Left ventricle myocardium superior (tissue), 1 donor: ENCODE measurements around the gene FBXO5. TPM values are rescaled to one million over a fixed set of nuclear protein-coding genes. Genes with fewer than 3 reads are reported as not detected.
"Not testable (repeated sequence)": the region's sequence is repeated elsewhere in the genome, so short reads cannot be mapped to it uniquely, and the experiment has no call there.

ENCODE experiments used
- ATAC-seq: fragments of 200-7000 bp; cut with Tn5 transposase; one replicate; pipeline ENCODE4 v1.9.1; 2020; ENCODE audit warnings: mild to moderate bottlenecking, moderate library complexity
- DNase-seq: peaks from one replicate; pipeline ENCODE4 v3.0.0-alpha.2; 2020
- intact Hi-C: fragments of 100-400 bp; cut with micrococcal nuclease; formaldehyde crosslinking; loops from one replicate; pipeline ENCODE4 v1.11.0; 2022
- total RNA-seq: library from RNA; stranded (reverse); fragmentation: NEBNext Ultra II Directional; extraction: Animal tissue kit (Norgen Biotek cat#: 25700); gene quantifications from one replicate; pipeline ENCODE4 v1.2.1, GENCODE V29; 2021
- donor health status: DM: no; HTN: yes; CAD: no; lungs with severe emphysema.

The FBXO5 gene
- total RNA-seq, 1 donor from 2014 or later = 2.4 TPM

DNA sequence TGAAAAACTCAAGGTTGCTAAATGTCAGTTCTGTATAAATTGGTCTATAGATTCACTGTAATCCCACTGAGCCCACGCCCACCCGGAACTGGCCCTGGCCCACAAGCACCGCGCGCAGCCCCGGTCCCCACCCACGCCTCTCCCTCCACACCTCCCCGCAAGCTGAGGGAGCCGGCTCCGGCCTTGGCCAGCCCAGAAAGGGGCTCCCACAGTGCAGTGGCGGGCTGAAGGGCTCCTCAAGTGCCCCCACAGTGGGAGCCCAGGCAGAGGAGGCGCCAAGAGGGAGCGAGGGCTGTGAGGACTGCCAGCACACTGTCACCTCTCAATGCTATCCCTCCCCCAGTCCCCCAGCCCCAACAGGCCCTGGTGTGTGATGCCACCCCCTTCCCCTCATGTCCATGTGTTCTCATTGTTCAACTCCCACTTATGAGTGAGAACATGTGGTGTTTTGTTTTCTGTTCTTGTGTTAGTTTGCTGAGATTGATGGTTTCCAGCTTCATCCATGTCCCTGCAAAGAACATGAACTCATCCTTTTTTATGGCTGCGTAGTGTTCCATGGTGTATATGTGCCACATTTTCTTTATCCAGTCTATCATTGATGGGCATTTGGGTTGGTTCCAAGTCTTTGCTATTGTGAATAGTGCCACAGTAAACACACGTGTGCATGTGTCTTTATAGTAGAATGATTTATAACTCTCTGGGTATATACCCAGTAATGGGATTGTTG is 16.5 kb downstream of the FBXO5 start:
- ATAC-seq, DNase-seq, intact Hi-C loops: not testable (repeated sequence)

GRCh38 chr6:152959333-152959732 is 23.5 kb downstream of the FBXO5 start:
- no peak for DNase-seq
- ATAC-seq = no peak
- intact Hi-C loops = no loop called here

GRCh38 chr6:152957796-152958195 is 25.0 kb downstream of the FBXO5 start:
- intact Hi-C loops = no loop called here
- no peak for ATAC-seq
- no peak for DNase-seq

DNA sequence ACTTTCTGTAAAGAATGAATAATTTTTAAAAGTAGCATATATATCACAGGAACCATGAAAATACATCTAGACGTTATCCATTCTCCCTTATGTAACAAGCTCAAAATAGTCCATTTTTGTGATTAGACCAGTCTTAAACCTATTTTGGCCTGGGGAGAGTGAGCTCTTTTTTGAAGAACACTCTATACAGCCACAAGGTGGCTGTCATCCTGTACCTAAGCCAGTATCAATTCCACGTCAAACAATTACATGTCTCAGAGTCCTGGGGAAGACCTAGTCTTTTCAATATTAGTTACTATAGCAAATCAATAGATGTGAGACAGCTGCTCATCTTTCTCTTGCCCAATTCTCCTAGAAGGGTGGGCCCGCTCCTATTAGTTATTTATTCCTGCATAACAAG is 28.4 kb downstream of the FBXO5 start:
- DNase-seq = no peak
- ATAC-seq = no peak
- intact Hi-C loops = no loop called here

DNA sequence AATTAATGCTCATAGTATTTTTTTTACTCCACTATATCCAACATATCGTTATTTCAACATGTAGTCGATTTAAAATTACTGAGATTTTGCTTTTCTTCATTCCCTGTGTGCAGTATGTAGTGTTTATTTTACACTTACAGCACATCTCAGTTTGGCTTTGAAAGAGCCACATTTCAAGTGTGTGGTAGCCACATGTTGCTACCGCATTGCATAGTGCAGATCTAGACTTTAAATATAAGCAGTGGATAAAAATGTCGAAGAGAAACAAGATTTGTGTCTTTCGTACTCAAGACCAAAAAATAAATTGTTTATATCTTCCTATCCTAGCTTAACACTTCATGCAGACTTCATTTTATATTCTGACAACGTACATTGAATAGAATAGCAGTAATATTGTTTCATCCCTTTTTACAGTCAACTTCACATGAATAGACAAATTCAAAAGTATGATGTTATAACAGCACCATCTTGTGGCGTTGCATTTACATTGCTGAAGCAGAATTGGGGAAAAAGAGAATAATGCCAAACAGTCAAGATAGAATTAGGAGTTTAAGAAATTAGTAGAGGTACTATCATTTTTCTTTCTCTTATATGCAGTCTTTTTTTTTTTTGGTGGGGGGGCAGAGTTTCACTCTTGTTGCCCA is 29.9 kb downstream of the FBXO5 start:
- intact Hi-C loops = no loop called here
- ATAC-seq (no peak), DNase-seq (no peak)

- ATAC-seq (no peak), DNase-seq (no peak)
- intact Hi-C loops = no loop called here
These were observed 30.8 kb downstream of the FBXO5 start for GRCh38 chr6:152952045-152952444.

DNA sequence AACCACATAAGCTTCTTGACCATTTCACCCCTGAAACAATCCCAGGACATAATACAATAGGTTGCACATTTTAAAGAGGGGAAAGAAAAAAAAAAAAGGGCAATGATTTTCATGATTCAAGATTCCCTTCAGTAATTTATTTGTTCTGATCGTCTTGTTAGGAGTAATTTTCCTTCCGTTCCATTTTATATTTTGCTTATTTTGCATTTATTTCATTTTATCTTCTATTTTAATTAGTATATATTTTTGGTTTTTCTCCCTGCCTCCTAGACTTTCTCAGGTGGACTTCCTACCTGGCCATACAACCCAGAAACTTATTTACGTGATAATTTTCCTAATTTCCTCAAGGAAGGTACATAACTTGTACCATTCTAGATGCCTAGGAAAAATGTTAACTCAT is 32.6 kb downstream of the FBXO5 start:
- intact Hi-C loops = no loop called here
- no peak for ATAC-seq
- DNase-seq = no peak

GRCh38 chr6:152948150-152948768 is 34.6 kb downstream of the FBXO5 start:
- DNase-seq (no peak), ATAC-seq (peak; percentile 77)
- intact Hi-C loops = loop anchor here (2.0 kb wide), 1 partner anchor 85 kb away; no protein-coding TSS in a partner anchor

GRCh38 chr6:152946995-152947394 is 35.8 kb downstream of the FBXO5 start:
- ATAC-seq = no peak
- intact Hi-C loops = no loop called here
- no peak for DNase-seq

GRCh38 chr6:152946484-152946883 is 36.4 kb downstream of the FBXO5 start:
- intact Hi-C loops = no loop called here
- DNase-seq (no peak), ATAC-seq (no peak)

DNA sequence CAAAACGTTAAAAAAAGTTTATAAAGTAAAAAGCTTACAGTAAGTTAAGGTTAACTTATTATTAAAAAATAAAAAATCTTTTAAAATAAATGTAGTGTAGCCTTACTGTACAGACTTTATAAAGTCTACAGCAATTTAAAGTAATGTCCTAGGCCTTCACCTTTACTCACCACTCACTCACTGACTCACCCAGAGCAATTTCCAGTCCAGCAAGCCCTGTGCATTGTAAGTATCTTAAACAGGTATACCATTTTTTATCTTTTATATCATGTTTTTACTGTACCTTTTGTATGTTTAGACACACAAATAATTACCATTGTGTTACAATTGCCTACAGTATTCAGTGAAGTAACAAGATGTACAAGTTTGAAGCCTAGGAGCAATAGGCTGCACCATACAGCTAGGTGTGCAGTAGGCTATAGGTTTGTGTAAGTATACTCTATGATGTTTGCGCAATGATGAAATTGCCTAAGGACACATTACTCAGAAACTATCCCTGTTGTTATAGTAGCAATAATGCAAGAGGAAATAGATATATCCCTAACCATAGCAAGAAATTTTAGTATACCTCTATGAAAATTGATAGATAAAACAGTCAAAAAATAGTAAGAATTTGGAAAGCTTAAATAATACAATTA is 39.5 kb downstream of the FBXO5 start:
- DNase-seq (no peak), ATAC-seq (no peak)
- intact Hi-C loops = no loop called here

DNA sequence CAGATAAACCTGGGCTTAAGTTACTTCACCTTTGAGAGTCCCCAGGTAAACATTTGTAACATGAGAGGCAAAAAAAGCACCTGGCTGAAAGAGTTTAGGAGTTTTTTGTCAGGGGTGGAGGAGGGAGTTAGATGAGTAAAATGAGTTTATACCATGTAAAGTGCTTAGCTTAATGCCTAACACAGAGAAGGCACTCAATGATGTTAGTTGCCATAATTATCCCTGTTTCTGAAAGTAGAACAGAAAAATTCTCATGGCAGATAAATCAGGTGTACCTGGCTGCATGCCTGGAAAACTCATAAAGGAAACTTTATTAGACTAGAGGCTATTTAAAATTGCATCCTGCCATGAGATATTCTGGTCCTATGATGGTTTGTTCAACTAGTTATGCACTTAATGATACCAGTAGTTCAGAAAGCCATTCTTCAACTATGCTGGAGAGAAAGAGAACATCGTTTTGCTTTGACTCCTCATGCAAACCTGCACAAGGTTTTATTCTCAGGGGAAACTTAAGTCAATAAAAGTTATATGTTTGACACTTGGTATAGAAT is 40.4 kb downstream of the FBXO5 start:
- intact Hi-C loops = no loop called here
- no peak for DNase-seq
- ATAC-seq = peak; percentile 89

DNA sequence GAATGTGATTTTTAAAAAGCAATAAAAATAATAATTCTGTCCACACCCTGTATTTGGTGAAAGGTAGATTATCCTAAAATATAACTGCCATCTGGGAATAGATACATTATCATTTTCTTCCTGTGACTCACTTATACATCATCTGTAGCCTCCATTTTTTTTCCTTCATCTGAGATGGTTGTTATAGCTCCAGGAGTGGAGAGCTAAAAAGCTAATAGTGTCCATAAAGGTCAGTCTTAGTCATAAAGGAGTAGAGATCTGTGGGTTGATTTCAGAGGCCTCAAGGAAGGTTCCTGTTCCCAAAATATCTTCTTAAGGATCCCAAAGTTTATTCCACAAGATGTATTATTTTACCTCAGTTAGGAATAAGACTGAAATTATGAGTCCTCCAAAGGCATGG is 41.1 kb downstream of the FBXO5 start:
- intact Hi-C loops = no loop called here
- no peak for DNase-seq
- ATAC-seq = no peak

GRCh38 chr6:152932865-152933264 is 50.0 kb downstream of the FBXO5 start:
- ATAC-seq = no peak
- DNase-seq = no peak
- intact Hi-C loops = no loop called here

DNA sequence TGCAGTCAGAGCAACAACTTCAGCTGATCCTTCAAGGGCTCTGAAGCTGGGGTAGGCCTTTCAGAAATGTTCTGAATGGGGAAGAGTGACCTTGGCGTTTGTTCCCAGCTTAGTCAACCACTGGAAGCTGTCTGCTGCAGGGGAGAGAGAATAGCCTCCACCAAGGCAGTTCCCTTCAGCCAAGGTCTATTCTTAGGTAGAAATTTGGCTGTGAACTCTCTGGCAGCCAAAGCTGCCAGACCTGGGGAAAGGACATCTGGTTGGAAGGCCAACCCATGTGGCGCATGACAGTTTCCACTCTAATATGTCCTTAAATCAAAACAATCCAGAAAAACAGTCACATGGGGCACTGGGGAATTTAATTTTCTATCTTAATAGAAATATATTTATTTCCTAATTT is 60.1 kb downstream of the FBXO5 start:
- intact Hi-C loops = no loop called here
- ATAC-seq (peak; percentile 100), DNase-seq (peak; percentile 41)

Other genes with a start within 250 kb of the FBXO5 start
- gene VIP, start 232.2 kb downstream of the FBXO5 start, total RNA-seq = 0.42 TPM
- gene MTRF1L, start 19.7 kb upstream of the FBXO5 start, total RNA-seq = 30.2 TPM
- gene RGS17, start 148.2 kb upstream of the FBXO5 start, total RNA-seq = 0.05 TPM